ENCODE results near the gene ZNF19. TPM values are rescaled to one million over a fixed set of nuclear protein-coding genes. Genes with fewer than 3 reads are reported as not detected.

ZNF19 gene
- total and polyA plus RNA-seq, 4 donors = 0.73 to 2.7 (median 1.9) TPM

DNA sequence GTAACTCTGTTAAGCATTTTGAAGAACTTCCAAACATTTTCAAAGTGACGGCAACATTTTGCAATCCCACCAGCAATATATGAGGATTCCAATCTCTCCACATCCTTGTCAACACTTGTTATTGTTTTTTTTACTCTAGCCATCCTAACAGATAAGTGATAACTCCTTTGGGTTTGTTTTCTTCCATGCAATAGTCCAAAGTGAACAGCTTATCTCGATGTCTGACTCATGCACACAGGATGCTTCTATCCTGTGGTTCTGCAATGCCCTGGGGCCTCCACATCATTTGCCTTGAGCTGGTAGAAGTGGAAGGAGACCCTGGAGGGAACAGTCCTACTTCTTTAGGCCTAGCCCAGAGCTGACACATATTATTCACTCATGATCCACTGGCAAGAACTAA is 60.2 kb downstream of the ZNF19 start:
- 89% methylated on average over 2 of the region's 2 CpGs for WGBS
- Histone ChIP-seq H3K27me3 (ENCODE audit: control insufficient read depth in 4 of 4, insufficient read depth in 4 of 4, low read length in 3 of 4) (peaks cover 3 to 12% (median 7%) of the 10 kb centered on the region in 4 donors), H3K9me3 (ENCODE audit: control insufficient read depth in 4 of 4, low read length in 3 of 4) (peaks cover 1 to 4% (median 2%) of the 10 kb centered on the region in 4 donors), H3K4me1 (ENCODE audit: control insufficient read depth in 4 of 4, insufficient read depth in 4 of 4, low read length in 3 of 4) (no peaks in the 10 kb centered on the region), H3K36me3 (ENCODE audit: control insufficient read depth in 4 of 4, insufficient read depth in 3 of 4, low read depth in 1 of 4, low read length in 3 of 4) (no peaks in the 10 kb centered on the region), H3K9ac (ENCODE audit: low read depth in 1 of 2, low read length in 2 of 2) (no peak overlapping the region), H3K4me3 (ENCODE audit: low read depth in 1 of 3, low read length in 3 of 3) (no peak overlapping the region), H3K27ac (ENCODE audit: low read depth in 1 of 2, low read length in 2 of 2) (no peak overlapping the region)
- TF ChIP-seq RXRA (IDR thresholded peaks at IDR 0.05) (no peak), FOXA1 (IDR thresholded peaks at IDR 0.05) (no peak), GABPA (IDR thresholded peaks at IDR 0.05 in 1 of 2, conservative IDR thresholded peaks at IDR 0.05 in 1 of 2) (no peak), HNF4A (conservative IDR thresholded peaks at IDR 0.05) (no peak), JUND (IDR thresholded peaks at IDR 0.05) (no peak), HNF4G (IDR thresholded peaks at IDR 0.05) (no peak)
- TF ChIP-seq, protein P1, sequence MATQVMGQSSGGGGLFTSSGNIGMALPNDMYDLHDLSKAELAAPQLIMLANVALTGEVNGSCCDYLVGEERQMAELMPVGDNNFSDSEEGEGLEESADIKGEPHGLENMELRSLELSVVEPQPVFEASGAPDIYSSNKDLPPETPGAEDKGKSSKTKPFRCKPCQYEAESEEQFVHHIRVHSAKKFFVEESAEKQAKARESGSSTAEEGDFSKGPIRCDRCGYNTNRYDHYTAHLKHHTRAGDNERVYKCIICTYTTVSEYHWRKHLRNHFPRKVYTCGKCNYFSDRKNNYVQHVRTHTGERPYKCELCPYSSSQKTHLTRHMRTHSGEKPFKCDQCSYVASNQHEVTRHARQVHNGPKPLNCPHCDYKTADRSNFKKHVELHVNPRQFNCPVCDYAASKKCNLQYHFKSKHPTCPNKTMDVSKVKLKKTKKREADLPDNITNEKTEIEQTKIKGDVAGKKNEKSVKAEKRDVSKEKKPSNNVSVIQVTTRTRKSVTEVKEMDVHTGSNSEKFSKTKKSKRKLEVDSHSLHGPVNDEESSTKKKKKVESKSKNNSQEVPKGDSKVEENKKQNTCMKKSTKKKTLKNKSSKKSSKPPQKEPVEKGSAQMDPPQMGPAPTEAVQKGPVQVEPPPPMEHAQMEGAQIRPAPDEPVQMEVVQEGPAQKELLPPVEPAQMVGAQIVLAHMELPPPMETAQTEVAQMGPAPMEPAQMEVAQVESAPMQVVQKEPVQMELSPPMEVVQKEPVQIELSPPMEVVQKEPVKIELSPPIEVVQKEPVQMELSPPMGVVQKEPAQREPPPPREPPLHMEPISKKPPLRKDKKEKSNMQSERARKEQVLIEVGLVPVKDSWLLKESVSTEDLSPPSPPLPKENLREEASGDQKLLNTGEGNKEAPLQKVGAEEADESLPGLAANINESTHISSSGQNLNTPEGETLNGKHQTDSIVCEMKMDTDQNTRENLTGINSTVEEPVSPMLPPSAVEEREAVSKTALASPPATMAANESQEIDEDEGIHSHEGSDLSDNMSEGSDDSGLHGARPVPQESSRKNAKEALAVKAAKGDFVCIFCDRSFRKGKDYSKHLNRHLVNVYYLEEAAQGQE (IDR thresholded peaks at IDR 0.05) = no peak
- TF ChIP-seq, protein P2, sequence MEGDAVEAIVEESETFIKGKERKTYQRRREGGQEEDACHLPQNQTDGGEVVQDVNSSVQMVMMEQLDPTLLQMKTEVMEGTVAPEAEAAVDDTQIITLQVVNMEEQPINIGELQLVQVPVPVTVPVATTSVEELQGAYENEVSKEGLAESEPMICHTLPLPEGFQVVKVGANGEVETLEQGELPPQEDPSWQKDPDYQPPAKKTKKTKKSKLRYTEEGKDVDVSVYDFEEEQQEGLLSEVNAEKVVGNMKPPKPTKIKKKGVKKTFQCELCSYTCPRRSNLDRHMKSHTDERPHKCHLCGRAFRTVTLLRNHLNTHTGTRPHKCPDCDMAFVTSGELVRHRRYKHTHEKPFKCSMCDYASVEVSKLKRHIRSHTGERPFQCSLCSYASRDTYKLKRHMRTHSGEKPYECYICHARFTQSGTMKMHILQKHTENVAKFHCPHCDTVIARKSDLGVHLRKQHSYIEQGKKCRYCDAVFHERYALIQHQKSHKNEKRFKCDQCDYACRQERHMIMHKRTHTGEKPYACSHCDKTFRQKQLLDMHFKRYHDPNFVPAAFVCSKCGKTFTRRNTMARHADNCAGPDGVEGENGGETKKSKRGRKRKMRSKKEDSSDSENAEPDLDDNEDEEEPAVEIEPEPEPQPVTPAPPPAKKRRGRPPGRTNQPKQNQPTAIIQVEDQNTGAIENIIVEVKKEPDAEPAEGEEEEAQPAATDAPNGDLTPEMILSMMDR (IDR thresholded peaks at IDR 0.05; ENCODE audit: low read depth, low read length, missing input control) = no peak
- no peak for DNase-seq (ENCODE audit: low spot score)

DNA sequence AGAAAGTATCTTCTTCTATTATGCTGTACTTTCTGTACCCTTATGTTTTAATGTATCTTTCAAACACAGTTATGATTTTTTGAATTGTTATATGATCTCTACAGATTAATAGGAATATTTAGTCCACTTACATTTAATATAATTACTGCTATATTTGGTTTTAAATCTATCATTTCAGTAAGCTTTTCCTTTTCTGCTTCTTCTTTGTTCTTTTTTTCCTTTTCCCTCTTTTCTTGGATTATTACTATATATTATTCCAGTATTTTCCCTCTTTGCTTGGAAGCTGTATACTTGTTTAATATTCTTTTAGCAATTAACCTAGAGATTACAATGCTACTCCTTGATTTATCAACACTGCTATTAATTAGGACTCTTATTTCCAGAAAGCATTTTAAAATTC is 60.7 kb downstream of the ZNF19 start:
- TF ChIP-seq JUND (IDR thresholded peaks at IDR 0.05) = no peak
- TF ChIP-seq RXRA (IDR thresholded peaks at IDR 0.05) = no peak
- TF ChIP-seq, protein P2 (IDR thresholded peaks at IDR 0.05; ENCODE audit: low read depth, low read length, missing input control) = no peak
- TF ChIP-seq EGR1 (IDR thresholded peaks at IDR 0.05; ENCODE audit: low read depth in 2 of 2) = no peak
- TF ChIP-seq FOXA1 (IDR thresholded peaks at IDR 0.05) = no peak
- no peak overlapping the region for H3K27ac ChIP-seq (ENCODE audit: low read depth in 1 of 2, low read length in 2 of 2)
- no peak overlapping the region for H3K4me3 ChIP-seq (ENCODE audit: low read depth in 1 of 3, low read length in 3 of 3)
- H3K9ac ChIP-seq (ENCODE audit: low read depth in 1 of 2, low read length in 2 of 2) = no peak overlapping the region
- no peak for DNase-seq (ENCODE audit: low spot score)
- H3K27me3 ChIP-seq (ENCODE audit: control insufficient read depth in 4 of 4, insufficient read depth in 4 of 4, low read length in 3 of 4) = peaks cover 3 to 13% (median 8%) of the 10 kb centered on the region in 4 donors
- no peaks in the 10 kb centered on the region for H3K36me3 ChIP-seq (ENCODE audit: control insufficient read depth in 4 of 4, insufficient read depth in 3 of 4, low read depth in 1 of 4, low read length in 3 of 4)
- no peaks in the 10 kb centered on the region for H3K4me1 ChIP-seq (ENCODE audit: control insufficient read depth in 4 of 4, insufficient read depth in 4 of 4, low read length in 3 of 4)
- peaks cover 1 to 4% (median 2%) of the 10 kb centered on the region in 4 donors for H3K9me3 ChIP-seq (ENCODE audit: control insufficient read depth in 4 of 4, low read length in 3 of 4)

All from liver (tissue), 9 donors.